Measurements from ENCODE around the gene SYPL2. TPM values are rescaled to one million over a fixed set of nuclear protein-coding genes. Genes with fewer than 3 reads are reported as not detected.
A peak's percentile ranks its signal among the peaks of the same experiment; 100 is the strongest.

Gene SYPL2
- 0.21 TPM for polyA plus RNA-seq (2012; ENCODE audit: missing spikeins)

DNA sequence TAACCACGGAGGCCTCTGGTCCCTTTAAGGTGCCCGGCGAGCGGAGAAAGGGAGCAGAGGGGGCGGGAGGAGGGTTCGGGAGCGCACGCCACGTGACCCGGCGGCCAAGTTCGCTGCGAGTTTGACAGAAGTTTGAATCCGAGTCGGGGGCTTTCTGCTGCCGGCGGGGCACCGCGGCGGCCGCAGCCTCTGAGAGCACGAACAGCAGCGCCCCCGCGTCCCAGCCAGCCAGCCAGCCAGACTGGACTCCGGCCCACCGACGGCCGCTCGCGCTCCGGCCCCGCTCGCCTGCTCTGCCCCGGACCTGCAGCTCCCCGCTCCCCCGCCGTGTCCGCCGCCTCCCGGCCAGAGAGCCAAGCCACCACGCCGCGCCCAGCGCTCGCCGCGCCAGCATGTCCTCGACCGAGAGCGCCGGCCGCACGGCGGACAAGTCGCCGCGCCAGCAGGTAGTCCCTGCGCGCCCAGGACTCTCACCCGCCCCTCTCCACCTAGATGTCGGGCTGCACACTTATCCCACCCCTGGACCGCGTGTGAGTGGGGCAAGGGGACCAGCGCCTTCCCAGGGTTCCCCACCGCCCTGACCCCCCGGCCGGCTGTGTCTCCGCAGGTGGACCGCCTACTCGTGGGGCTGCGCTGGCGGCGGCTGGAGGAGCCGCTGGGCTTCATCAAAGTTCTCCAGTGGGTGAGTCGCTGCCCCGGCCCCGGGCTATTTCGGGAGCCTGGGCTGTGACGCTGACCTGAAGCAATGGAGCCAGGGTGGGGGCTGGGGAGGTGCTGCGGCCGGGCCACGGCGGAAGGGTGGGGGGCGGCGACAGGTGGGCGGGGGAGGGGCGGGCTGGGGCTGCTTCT is at the start of gene SYPL2:
TSS of gene SYPL2 (plus strand) at position 95 of the 849 bp plus-strand sequence. CDS start at position 393, 298 bp downstream.
- DNase-seq (ENCODE audit: insufficient read length), result no peak
- FAIRE-seq, result no peak
- TF ChIP-seq POLR2AphosphoS5 (IDR thresholded peaks at IDR 0.05; ENCODE audit: low read depth, low read length) (no peak), POLR2A (IDR thresholded peaks at IDR 0.05; ENCODE audit: low read depth, low read length) (no peak), TAF1 (IDR thresholded peaks at IDR 0.05; ENCODE audit: borderline replicate concordance, low read depth, low read length) (no peak)

DNA sequence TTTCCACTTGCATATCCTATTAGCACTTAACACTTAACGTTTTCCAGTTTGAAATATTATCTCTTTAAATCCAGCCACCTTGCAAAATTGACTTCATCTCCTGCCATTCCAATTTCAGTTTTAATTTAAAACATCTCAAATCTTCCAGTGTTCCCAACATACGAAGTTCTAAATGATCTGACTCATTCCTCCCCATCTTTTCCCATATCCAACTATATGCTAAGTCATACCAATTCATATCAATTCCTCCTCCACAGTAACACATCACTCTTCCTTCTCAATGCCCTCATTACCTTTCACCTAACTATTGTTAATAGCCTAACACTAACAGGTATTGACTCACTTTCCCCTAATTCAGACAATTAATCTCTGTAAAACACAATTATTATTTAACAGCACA is 42.8 kb upstream of the SYPL2 start:
- no peak for FAIRE-seq
- TF ChIP-seq TAF1 (IDR thresholded peaks at IDR 0.05; ENCODE audit: borderline replicate concordance, low read depth, low read length), result no peak
- TF ChIP-seq POLR2AphosphoS5 (IDR thresholded peaks at IDR 0.05; ENCODE audit: low read depth, low read length), result no peak
- no peak for TF ChIP-seq POLR2A (IDR thresholded peaks at IDR 0.05; ENCODE audit: low read depth, low read length)

DNA sequence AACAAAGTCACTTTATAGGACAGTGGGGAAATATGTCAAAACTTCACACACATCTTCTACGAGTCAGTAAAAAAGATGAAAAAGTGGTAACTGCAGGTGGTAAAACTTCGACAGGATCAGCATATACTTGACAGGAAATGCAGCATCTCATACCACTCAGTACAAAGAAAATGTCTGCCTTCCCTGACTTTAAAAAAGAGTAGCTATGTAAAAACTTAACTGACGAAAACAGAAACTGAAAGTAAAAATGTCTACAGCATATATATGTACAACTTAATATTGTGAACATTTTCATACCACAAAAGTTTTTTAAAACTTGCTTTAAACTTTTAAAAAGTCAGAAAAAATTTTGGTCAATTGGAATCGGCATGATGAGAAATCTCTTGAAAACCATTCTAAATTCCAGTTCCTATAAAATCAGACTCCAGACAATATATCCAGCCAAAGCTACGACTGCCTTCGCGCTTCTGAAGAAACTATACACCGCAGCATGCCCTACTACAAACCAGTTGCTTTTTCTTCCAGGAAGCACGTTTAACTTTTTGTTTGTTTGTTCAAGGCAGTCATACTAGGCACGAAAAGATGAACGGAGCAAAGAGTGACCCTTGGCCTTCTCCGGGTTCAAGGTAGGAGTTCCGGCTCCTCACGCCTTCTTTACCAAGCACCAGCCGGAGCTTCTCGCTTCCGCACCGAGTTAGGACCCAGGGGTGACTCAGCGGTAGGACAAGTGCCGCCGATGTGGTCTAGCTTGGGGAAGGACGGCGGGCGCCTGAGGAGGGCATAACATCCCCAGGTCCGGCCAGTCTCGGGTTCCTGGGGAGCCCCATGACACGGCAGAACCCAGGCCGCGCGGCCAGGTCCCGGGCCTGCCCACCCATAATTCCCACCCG is 40.7 kb upstream of the SYPL2 start:
- TF ChIP-seq POLR2AphosphoS5 (IDR thresholded peaks at IDR 0.05; ENCODE audit: low read depth, low read length) (no peak), POLR2A (IDR thresholded peaks at IDR 0.05; ENCODE audit: low read depth, low read length) (no peak), TAF1 (IDR thresholded peaks at IDR 0.05; ENCODE audit: borderline replicate concordance, low read depth, low read length) (no peak)
- FAIRE-seq (peak; percentile 9), DNase-seq (ENCODE audit: insufficient read length) (peak; percentile 23)

More for the DNA sequence above, 42.8 kb upstream of the SYPL2 start:
- DNase-seq (ENCODE audit: insufficient read length), result no peak

DNA sequence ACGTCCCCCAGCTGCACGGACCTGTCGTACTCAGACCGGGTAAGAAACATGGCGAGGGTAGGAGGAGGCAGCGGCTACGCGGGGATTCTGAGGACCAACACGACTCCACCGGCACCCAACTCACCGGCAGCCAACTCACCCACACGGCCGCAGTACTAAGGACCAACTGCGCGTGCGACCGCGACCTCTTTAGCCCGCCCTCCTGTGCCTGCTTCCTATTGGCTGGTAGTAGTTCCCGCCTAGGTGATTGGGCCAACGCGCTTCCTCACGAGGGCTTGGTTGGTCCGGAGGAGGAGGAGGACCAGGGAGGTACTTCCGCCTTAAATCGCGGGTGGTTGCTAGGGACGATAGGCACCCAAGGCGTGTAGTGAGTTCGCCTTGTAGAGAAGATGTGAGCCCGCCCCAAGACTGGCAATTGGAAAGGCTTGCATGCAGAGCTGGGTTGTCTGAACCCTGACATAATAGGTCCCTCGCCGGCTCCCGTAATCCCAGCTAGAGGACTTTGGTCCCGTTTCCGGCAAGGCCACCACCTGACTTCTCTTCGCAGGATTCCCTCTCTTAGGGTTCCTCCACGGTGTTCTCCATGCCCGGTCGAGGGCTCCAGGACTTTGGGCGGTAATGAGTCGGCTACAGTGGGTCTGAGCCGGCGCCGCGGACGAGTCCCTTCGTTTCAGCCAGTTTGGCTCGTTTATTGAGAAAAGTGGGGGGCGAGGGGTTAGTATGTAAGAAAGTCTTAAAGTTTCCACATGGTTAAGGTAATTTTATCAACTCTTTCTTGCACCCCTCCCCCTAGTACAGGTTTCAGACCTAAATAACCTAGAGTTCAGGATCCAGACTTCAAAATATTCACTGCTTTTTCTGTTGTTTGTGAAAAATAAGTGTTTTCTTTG is 39.8 kb upstream of the SYPL2 start, which contains the start of gene PSMA5:
TSS of gene PSMA5 (minus strand) at position 168 of the 890 bp plus-strand sequence. CDS start at position 50, 118 bp downstream.
- FAIRE-seq, result peak; percentile 98
- TF ChIP-seq TAF1 (IDR thresholded peaks at IDR 0.05; ENCODE audit: borderline replicate concordance, low read depth, low read length) (peak; percentile 88), POLR2AphosphoS5 (IDR thresholded peaks at IDR 0.05; ENCODE audit: low read depth, low read length) (peak; percentile 99), POLR2A (IDR thresholded peaks at IDR 0.05; ENCODE audit: low read depth, low read length) (peak; percentile 99)
- DNase-seq (ENCODE audit: insufficient read length), result peak; percentile 80

DNA sequence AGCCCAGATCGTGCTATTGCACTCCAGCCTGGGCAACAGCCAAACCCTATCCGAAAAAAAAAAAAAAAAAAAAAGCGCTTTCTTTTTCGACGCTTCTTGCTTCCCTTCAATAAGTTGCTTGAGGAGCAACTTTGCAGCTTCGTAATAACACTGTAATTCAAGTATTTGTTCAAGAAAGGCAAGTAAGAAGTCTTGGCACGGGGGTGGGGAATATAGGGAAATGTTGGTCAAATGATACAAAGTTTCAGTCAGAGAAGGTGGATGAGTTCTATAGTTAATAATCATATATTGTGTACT is 39.2 kb upstream of the SYPL2 start:
- FAIRE-seq (no peak), DNase-seq (ENCODE audit: insufficient read length) (no peak)
- TF ChIP-seq POLR2AphosphoS5 (IDR thresholded peaks at IDR 0.05; ENCODE audit: low read depth, low read length) (no peak), TAF1 (IDR thresholded peaks at IDR 0.05; ENCODE audit: borderline replicate concordance, low read depth, low read length) (no peak), POLR2A (IDR thresholded peaks at IDR 0.05; ENCODE audit: low read depth, low read length) (no peak)

DNA sequence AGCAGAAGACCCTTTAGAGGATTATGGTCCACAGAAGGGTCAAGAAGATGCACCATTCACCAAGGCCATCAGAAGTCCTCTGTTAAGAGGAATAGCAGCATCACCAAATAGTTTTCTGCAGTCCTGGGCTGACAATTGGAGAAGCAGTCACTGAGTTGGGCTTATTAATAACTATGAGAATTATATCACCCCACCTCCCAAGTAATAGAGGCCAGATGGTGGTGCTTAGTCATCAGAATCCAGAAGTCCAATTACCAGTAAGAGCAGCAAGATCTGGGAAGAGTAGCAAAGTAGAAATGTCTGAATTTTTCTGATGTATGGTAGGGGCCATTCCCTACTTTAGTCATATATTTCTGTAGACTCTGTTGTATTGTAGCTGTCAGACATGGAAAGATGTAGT is 34.0 kb upstream of the SYPL2 start:
- TF ChIP-seq POLR2AphosphoS5 (IDR thresholded peaks at IDR 0.05; ENCODE audit: low read depth, low read length), result no peak
- no peak for TF ChIP-seq POLR2A (IDR thresholded peaks at IDR 0.05; ENCODE audit: low read depth, low read length)
- no peak for TF ChIP-seq TAF1 (IDR thresholded peaks at IDR 0.05; ENCODE audit: borderline replicate concordance, low read depth, low read length)
- DNase-seq (ENCODE audit: insufficient read length) (no peak), FAIRE-seq (no peak)

DNA sequence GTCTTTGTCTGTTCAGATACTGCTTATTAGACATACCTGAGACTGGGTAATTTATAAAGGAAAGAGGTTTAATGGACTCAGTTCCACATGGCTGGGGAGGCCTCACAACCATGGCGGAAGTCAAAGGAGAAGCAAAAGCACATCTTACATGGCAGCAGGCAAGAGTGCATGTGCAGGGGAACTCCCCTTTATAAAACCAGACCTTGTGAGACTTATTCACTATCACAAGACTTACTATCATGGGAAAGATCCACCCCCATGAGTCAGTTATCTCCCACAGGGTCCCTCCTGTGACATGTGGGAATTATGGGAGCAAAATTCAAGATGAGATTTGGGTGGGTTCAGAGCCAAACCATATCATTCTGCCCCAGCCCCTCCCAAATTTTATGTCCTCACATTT is 33.0 kb upstream of the SYPL2 start:
- FAIRE-seq (no peak), DNase-seq (ENCODE audit: insufficient read length) (no peak)
- no peak for TF ChIP-seq POLR2A (IDR thresholded peaks at IDR 0.05; ENCODE audit: low read depth, low read length)

DNA sequence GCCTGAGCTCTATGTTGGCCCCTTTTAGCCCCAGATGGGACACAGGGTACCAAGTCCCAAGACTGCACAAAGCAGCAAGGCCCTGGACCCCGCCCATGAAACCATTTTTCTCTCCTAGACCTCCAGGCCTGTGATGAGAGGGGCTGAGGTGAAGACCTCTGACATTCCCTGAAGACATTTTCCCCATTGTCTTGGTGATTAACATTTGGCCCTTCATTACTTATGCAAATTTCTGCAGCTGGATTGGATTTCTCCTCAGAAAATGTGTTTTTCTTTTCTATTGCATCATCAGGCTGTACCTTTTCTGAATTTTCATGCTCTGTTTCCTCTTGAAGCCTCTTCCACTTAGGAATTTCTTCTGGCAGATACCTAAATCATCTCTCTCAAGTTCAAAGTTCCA is 31.9 kb upstream of the SYPL2 start:
- FAIRE-seq, result no peak
- TF ChIP-seq POLR2AphosphoS5 (IDR thresholded peaks at IDR 0.05; ENCODE audit: low read depth, low read length) (no peak), TAF1 (IDR thresholded peaks at IDR 0.05; ENCODE audit: borderline replicate concordance, low read depth, low read length) (no peak), POLR2A (IDR thresholded peaks at IDR 0.05; ENCODE audit: low read depth, low read length) (no peak)
- no peak for DNase-seq (ENCODE audit: insufficient read length)

DNA sequence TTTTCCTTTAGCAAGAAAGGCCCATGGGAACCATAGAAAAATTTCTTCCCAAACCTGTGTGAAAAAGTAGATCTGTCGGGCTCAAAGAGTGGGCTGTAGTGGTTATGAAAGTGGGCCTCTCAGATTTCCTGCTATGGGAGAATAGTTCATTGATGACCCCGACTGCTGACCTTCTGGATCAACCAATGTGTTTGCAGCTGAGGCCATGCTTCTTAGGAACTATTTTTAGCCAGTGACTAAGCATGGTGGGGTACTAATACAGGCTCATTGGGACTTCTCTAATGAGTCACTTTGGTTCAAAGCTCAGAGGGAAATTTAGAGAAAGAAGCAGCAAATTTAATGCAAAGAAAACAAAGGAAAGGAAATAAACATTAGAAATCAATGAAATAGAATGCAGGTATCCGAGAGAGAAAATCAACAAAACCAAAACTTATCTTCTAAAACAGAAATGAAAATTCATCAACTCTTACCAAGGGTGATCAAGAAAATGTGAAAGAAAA is 27.5 kb upstream of the SYPL2 start:
- no peak for FAIRE-seq
- no peak for DNase-seq (ENCODE audit: insufficient read length)
- TF ChIP-seq POLR2AphosphoS5 (IDR thresholded peaks at IDR 0.05; ENCODE audit: low read depth, low read length) (no peak), TAF1 (IDR thresholded peaks at IDR 0.05; ENCODE audit: borderline replicate concordance, low read depth, low read length) (no peak)

DNA sequence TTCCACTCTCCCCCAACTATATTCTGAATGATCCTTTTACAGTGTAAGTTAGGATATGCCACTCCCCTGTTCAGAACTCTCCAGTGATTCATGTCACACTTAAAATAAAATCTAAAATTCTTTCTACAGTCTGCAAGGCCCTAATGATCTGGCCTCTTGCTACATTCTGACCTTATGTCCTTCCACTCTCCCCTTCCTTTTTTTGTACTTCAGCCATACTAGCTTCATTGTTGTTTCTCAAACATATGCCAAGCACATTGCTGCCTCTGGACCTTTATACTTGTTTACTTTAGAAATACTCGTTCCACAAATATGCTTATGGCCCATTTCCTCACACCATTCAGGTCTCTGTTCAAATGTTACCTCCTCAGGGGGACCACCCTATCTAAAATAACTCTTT is 25.3 kb upstream of the SYPL2 start:
- DNase-seq (ENCODE audit: insufficient read length), result no peak
- TF ChIP-seq TAF1 (IDR thresholded peaks at IDR 0.05; ENCODE audit: borderline replicate concordance, low read depth, low read length), result no peak
- no peak for TF ChIP-seq POLR2AphosphoS5 (IDR thresholded peaks at IDR 0.05; ENCODE audit: low read depth, low read length)
- no peak for TF ChIP-seq POLR2A (IDR thresholded peaks at IDR 0.05; ENCODE audit: low read depth, low read length)
- no peak for FAIRE-seq

DNA sequence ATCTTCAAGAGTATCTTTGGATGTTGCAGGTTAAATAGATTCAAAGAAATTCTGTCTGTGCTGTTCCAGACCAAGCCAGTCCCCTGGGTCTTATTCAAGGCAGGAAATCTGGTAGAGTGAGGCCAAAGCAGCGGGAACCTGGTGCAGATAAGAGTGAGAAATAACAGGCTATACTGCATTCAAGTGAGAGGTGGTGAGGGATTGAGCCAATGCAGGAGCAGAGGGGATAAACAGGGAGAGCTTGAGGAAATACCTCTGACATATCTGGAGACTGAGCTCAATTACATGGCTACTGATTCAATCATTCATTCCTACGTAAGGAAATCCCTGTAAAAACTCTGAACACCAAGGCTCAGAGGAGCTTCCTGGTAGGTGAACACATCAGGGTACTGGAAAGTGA is 22.9 kb upstream of the SYPL2 start:
- FAIRE-seq (no peak), DNase-seq (ENCODE audit: insufficient read length) (no peak)
- no peak for TF ChIP-seq POLR2A (IDR thresholded peaks at IDR 0.05; ENCODE audit: low read depth, low read length)
- TF ChIP-seq POLR2AphosphoS5 (IDR thresholded peaks at IDR 0.05; ENCODE audit: low read depth, low read length), result no peak
- TF ChIP-seq TAF1 (IDR thresholded peaks at IDR 0.05; ENCODE audit: borderline replicate concordance, low read depth, low read length), result no peak
